ENCODE data around the gene CFAP97D1. TPM values are rescaled to one million over a fixed set of nuclear protein-coding genes. Genes with fewer than 3 reads are reported as not detected.
A peak's percentile ranks its signal among the peaks of the same experiment; 100 is the strongest.

CFAP97D1 gene
- total and polyA plus RNA-seq, 2 experiments from 2014 or later, result not detected

DNA sequence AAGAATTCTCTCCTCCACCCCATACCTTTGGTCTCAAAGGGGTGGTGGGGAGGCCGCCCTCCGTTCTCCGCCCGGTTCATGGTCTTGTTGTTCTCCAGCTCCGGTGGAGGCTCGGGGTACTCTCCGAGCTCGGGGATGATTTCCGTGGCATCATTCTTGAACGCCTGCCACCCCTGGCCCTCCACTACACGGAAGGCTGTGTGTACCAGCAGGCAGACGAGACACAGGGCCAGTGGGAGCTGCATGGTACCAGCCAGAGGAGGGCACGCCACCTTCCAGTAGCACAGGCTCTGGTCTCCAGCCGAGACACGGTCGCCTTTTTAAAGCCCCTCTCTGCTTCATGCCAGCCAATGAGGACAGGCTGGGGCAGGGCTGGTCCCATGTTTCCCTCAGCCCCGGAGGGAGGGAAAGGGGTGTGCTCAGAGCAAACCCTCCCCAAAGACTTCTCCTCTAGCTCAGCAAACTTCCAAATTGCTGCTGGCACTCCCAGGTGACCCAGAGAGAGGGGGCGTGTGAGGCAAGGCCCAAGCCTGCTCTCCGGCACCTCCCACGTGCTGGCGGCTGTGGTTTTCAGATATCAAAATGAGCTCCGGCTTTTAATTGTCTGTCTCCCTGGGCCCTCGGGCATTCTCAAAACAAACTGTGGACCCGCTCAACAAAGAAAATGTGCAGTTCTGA lies 21.6 kb upstream of the CFAP97D1 start, which contains the start of gene SOST:
TSS of gene SOST (minus strand) at position 295 of the 678 bp plus-strand sequence. CDS start at position 245, 50 bp downstream.
- Histone ChIP-seq H3F3A (ENCODE audit: insufficient read depth) (no peaks in the 10 kb centered on the region), H3K9me3 (ENCODE audit: low read depth) (no peaks in the 10 kb centered on the region), H3K27ac (no peak within 1 kb of the TSS), H3K9ac (no peak within 1 kb of the TSS), H3K27me3 (replicated peaks; ENCODE audit: insufficient read depth) (0 out of 2 replicates have a peak, but pooled peaks cover 13% of the 10 kb centered on the region), H3K4me1 (ENCODE audit: insufficient read depth) (peaks cover 7% of the 10 kb centered on the region; the same call in 1 of the 2 replicates), H3K9me2 (ENCODE audit: insufficient read depth) (no peaks in the 10 kb centered on the region), H4K20me1 (ENCODE audit: insufficient read depth) (no peaks in the 10 kb centered on the region), H3K4me2 (ENCODE audit: unreplicated experiment) (no peak within 1 kb of the TSS), H3K79me2 (ENCODE audit: insufficient read depth) (no peaks in the 10 kb centered on the region), H3K4me3 (no peak within 1 kb of the TSS), H2AFZ (no peak within 1 kb of the TSS), H3K36me3 (ENCODE audit: low read depth) (no peaks in the 10 kb centered on the region)
- TF ChIP-seq EZH2 (IDR thresholded peaks at IDR 0.05; ENCODE audit: insufficient read depth, poor library complexity, severe bottlenecking) (no peak), EZH2phosphoT487 (IDR thresholded peaks at IDR 0.05; ENCODE audit: insufficient read depth, low read depth) (no peak)
- in situ Hi-C loops (cut with MboI), result no loop called here
- DNase-seq, result no peak
- WGBS, 2 experiments (ENCODE audit: low coverage in 1 of 2, low lambda C conversion rate in 2 of 2, missing lambda C conversion rate in 2 of 2), result 84 to 87% methylated on average over 21 to 24 of the region's 24 CpGs

- H3K79me2 ChIP-seq (ENCODE audit: insufficient read depth), result no peaks in the 10 kb centered on the region
- H3K27me3 ChIP-seq (replicated peaks; ENCODE audit: insufficient read depth), result 0 out of 2 replicates have a peak, but pooled peaks cover 13% of the 10 kb centered on the region
- no peaks in the 10 kb centered on the region for H3K9me3 ChIP-seq (ENCODE audit: low read depth)
- H3F3A ChIP-seq (ENCODE audit: insufficient read depth), result peaks cover 4% of the 10 kb centered on the region; the same call in 1 of the 2 replicates
- no peak overlapping the region for H3K9ac ChIP-seq
- H4K20me1 ChIP-seq (ENCODE audit: insufficient read depth), result no peaks in the 10 kb centered on the region
- no peak overlapping the region for H3K4me3 ChIP-seq
- no peak overlapping the region for H3K4me2 ChIP-seq (ENCODE audit: unreplicated experiment)
- no peak overlapping the region for H3K27ac ChIP-seq
- H3K36me3 ChIP-seq (ENCODE audit: low read depth), result no peaks in the 10 kb centered on the region
- H3K9me2 ChIP-seq (ENCODE audit: insufficient read depth), result no peaks in the 10 kb centered on the region
- in situ Hi-C loops (cut with MboI), result loop anchor here (5.0 kb wide), 1 partner anchor 63 kb away; no protein-coding TSS in a partner anchor
- no peak for TF ChIP-seq EZH2phosphoT487 (IDR thresholded peaks at IDR 0.05; ENCODE audit: insufficient read depth, low read depth)
- no peak for TF ChIP-seq EZH2 (IDR thresholded peaks at IDR 0.05; ENCODE audit: insufficient read depth, poor library complexity, severe bottlenecking)
- H3K4me1 ChIP-seq (ENCODE audit: insufficient read depth), result peaks cover 4% of the 10 kb centered on the region; the same call in 1 of the 2 replicates
- DNase-seq, result no peak
- WGBS, 2 experiments (ENCODE audit: low coverage in 1 of 2, low lambda C conversion rate in 2 of 2, missing lambda C conversion rate in 2 of 2), result 70 to 71% methylated on average over 7 of the region's 7 CpGs
- no peak overlapping the region for H2AFZ ChIP-seq
Observed at GRCh38 chr17:43759836-43760235, 20.4 kb upstream of the CFAP97D1 start.

- no peaks in the 10 kb centered on the region for H4K20me1 ChIP-seq (ENCODE audit: insufficient read depth)
- peak; percentile 91 for DNase-seq
- H3K4me3 ChIP-seq, result no peak overlapping the region
- H3K27me3 ChIP-seq (replicated peaks; ENCODE audit: insufficient read depth), result 0 out of 2 replicates have a peak, but pooled peaks cover 13% of the 10 kb centered on the region
- no peak for TF ChIP-seq EZH2phosphoT487 (IDR thresholded peaks at IDR 0.05; ENCODE audit: insufficient read depth, low read depth)
- no peak for TF ChIP-seq EZH2 (IDR thresholded peaks at IDR 0.05; ENCODE audit: insufficient read depth, poor library complexity, severe bottlenecking)
- no peak overlapping the region for H2AFZ ChIP-seq
- WGBS, 2 experiments (ENCODE audit: low coverage in 1 of 2, low lambda C conversion rate in 2 of 2, missing lambda C conversion rate in 2 of 2), result 6 to 12% methylated on average over 10 of the region's 10 CpGs
- H3K9ac ChIP-seq, result no peak overlapping the region
- H3K9me2 ChIP-seq (ENCODE audit: insufficient read depth), result no peaks in the 10 kb centered on the region
- H3K9me3 ChIP-seq (ENCODE audit: low read depth), result no peaks in the 10 kb centered on the region
- peaks cover 4% of the 10 kb centered on the region; the same call in 1 of the 2 replicates for H3K4me1 ChIP-seq (ENCODE audit: insufficient read depth)
- no peak overlapping the region for H3K27ac ChIP-seq
- H3K79me2 ChIP-seq (ENCODE audit: insufficient read depth), result no peaks in the 10 kb centered on the region
- H3F3A ChIP-seq (ENCODE audit: insufficient read depth), result peaks cover 8% of the 10 kb centered on the region; the same call in 1 of the 2 replicates
- H3K36me3 ChIP-seq (ENCODE audit: low read depth), result no peaks in the 10 kb centered on the region
- in situ Hi-C loops (cut with MboI), result loop anchor here (5.0 kb wide), 1 partner anchor 63 kb away; no protein-coding TSS in a partner anchor
- no peak overlapping the region for H3K4me2 ChIP-seq (ENCODE audit: unreplicated experiment)
Observed at GRCh38 chr17:43760254-43760852, 19.9 kb upstream of the CFAP97D1 start.

GRCh38 chr17:43766413-43767052 lies 13.7 kb upstream of the CFAP97D1 start:
- no peaks in the 10 kb centered on the region for H3K9me2 ChIP-seq (ENCODE audit: insufficient read depth)
- H3K27me3 ChIP-seq (replicated peaks; ENCODE audit: insufficient read depth), result no peaks in the 10 kb centered on the region
- no peak overlapping the region for H2AFZ ChIP-seq
- TF ChIP-seq EZH2 (IDR thresholded peaks at IDR 0.05; ENCODE audit: insufficient read depth, poor library complexity, severe bottlenecking) (no peak), EZH2phosphoT487 (IDR thresholded peaks at IDR 0.05; ENCODE audit: insufficient read depth, low read depth) (no peak)
- WGBS, 2 experiments (ENCODE audit: low coverage in 1 of 2, low lambda C conversion rate in 2 of 2, missing lambda C conversion rate in 2 of 2), result 47 to 48% methylated on average over 7 of the region's 7 CpGs
- in situ Hi-C loops (cut with MboI), result no loop called here
- H3K4me3 ChIP-seq, result no peak overlapping the region
- no peak overlapping the region for H3K9ac ChIP-seq
- DNase-seq, result peak; percentile 76
- H3K4me2 ChIP-seq (ENCODE audit: unreplicated experiment), result no peak overlapping the region
- H3K9me3 ChIP-seq (ENCODE audit: low read depth), result no peaks in the 10 kb centered on the region
- H3K79me2 ChIP-seq (ENCODE audit: insufficient read depth), result no peaks in the 10 kb centered on the region
- peaks cover 4% of the 10 kb centered on the region; the same call in 1 of the 2 replicates for H3K4me1 ChIP-seq (ENCODE audit: insufficient read depth)
- 0 out of 2 replicates have a peak, but pooled peaks cover 7% of the 10 kb centered on the region for H3K36me3 ChIP-seq (ENCODE audit: low read depth)
- H3K27ac ChIP-seq, result no peak overlapping the region
- H3F3A ChIP-seq (ENCODE audit: insufficient read depth), result peaks cover 23% of the 10 kb centered on the region
- H4K20me1 ChIP-seq (ENCODE audit: insufficient read depth), result no peaks in the 10 kb centered on the region

Data from GM23248 (cell line).